ENCODE results near the gene NDUFB10. TPM values are rescaled to one million over a fixed set of nuclear protein-coding genes. Genes with fewer than 3 reads are reported as not detected.

Gene NDUFB10
- total and polyA plus RNA-seq, 7 experiments from 2014 or later = 40.0 to 180 (median 72.9) TPM

- Mint-ChIP-seq H3K27me3 (peaks cover 8 to 17% (median 12%) of the 10 kb centered on the region in 5 donors), H3K4me1 (peaks cover 5 to 33% (median 22%) of the 10 kb centered on the region in 7 donors), H3K27ac (peak overlapping the region in 4 of 9 donors; percentile 62 to 82 (median 68)), H3K9me3 (no peaks in the 10 kb centered on the region), H3K4me3 (peak overlapping the region; percentile 68 to 83 (median 77)), H3K36me3 (peaks cover 0 to 8% (median 4%) of the 10 kb centered on the region in 5 donors)
- ChIA-PET CTCF (no interaction called here), POLR2A (interaction anchor here (0.6 to 3.7 kb wide), 12 partner anchors 9 to 1242 kb away, joined by 3 to 39 read pairs (median 4); partner anchors contain the start of genes KCTD5, NDUFB10, NOXO1 and PGP)
- peaks cover 15 to 16% of the 10 kb centered on the region in 2 donors for H3K4me1 ChIP-seq (ENCODE audit: control insufficient read depth in 2 of 2, insufficient read depth in 2 of 2, low read length in 2 of 2)
- intact Hi-C loops (cut with micrococcal nuclease) = loop anchor here (2.0 to 10.0 kb wide), 2 partner anchors 26 to 234 kb away; partner anchors contain the start of genes E4F1 (in 1 of the 2) and RPS2 (in 1 of the 2)
- H3K27ac ChIP-seq (ENCODE audit: low read depth, low read length) = no peak overlapping the region
- H3K36me3 ChIP-seq (ENCODE audit: control insufficient read depth in 2 of 3, insufficient read depth in 3 of 3, low read length in 3 of 3) = peaks cover 0 to 14% (median 0%) of the 10 kb centered on the region in 3 experiments
- ATAC-seq (no peak), DNase-seq (peak in 1 of 9 donors; percentile 73)
- peaks cover 0 to 3% of the 10 kb centered on the region in 2 donors for H3K27me3 ChIP-seq (ENCODE audit: control insufficient read depth in 2 of 2, insufficient read depth in 2 of 2, low read length in 2 of 2)
- H3K9me3 ChIP-seq (ENCODE audit: control insufficient read depth in 2 of 3, low read length in 3 of 3) = no peaks in the 10 kb centered on the region
- peak overlapping the region; percentile 22 for H3K4me3 ChIP-seq (ENCODE audit: low read length)
Measured at GRCh38 chr16:1990351-1991134, 31.2 kb downstream of the NDUFB10 start.

- ATAC-seq = peak; percentile 16
- Mint-ChIP-seq H3K27me3 (peaks cover 8 to 17% (median 12%) of the 10 kb centered on the region in 5 donors), H3K27ac (peak overlapping the region in 6 of 9 donors; percentile 59 to 82 (median 68)), H3K4me3 (peak overlapping the region; percentile 68 to 83 (median 77)), H3K36me3 (peaks cover 0 to 8% (median 4%) of the 10 kb centered on the region in 5 donors), H3K9me3 (no peaks in the 10 kb centered on the region), H3K4me1 (peaks cover 5 to 33% (median 22%) of the 10 kb centered on the region in 7 donors)
- intact Hi-C loops (cut with micrococcal nuclease) = loop anchor here (2.0 to 10.0 kb wide), 2 partner anchors 26 to 234 kb away; partner anchors contain the start of genes E4F1 (in 1 of the 2) and RPS2 (in 1 of the 2)
- DNase-seq = peak in 4 of 9 donors; percentile 36 to 55 (median 42)
- peaks cover 0 to 3% of the 10 kb centered on the region in 2 donors for H3K27me3 ChIP-seq (ENCODE audit: control insufficient read depth in 2 of 2, insufficient read depth in 2 of 2, low read length in 2 of 2)
- POLR2A ChIA-PET = interaction anchor here (0.6 to 3.7 kb wide), 14 partner anchors 9 to 1242 kb away, joined by 3 to 39 read pairs (median 4); partner anchors contain the start of genes KCTD5, NDUFB10, NOXO1 and PGP
- H3K4me1 ChIP-seq (ENCODE audit: control insufficient read depth in 2 of 2, insufficient read depth in 2 of 2, low read length in 2 of 2) = peaks cover 15 to 16% of the 10 kb centered on the region in 2 donors
- no peak overlapping the region for H3K27ac ChIP-seq (ENCODE audit: low read depth, low read length)
- H3K36me3 ChIP-seq (ENCODE audit: control insufficient read depth in 2 of 3, insufficient read depth in 3 of 3, low read length in 3 of 3) = peaks cover 0 to 8% (median 0%) of the 10 kb centered on the region in 3 experiments
- H3K9me3 ChIP-seq (ENCODE audit: control insufficient read depth in 2 of 3, low read length in 3 of 3) = no peaks in the 10 kb centered on the region
- H3K4me3 ChIP-seq (ENCODE audit: low read length) = peak overlapping the region; percentile 39
- CTCF ChIA-PET = no interaction called here
Measured at GRCh38 chr16:1991135-1991551, 31.8 kb downstream of the NDUFB10 start.

- Histone ChIP-seq H3K36me3 (ENCODE audit: control insufficient read depth in 2 of 3, insufficient read depth in 3 of 3, low read length in 3 of 3) (peaks cover 0 to 4% (median 0%) of the 10 kb centered on the region in 3 experiments), H3K27ac (ENCODE audit: low read depth, low read length) (peak overlapping the region; percentile 54), H3K27me3 (ENCODE audit: control insufficient read depth in 2 of 2, insufficient read depth in 2 of 2, low read length in 2 of 2) (peaks cover 0 to 3% of the 10 kb centered on the region in 2 donors), H3K4me1 (ENCODE audit: control insufficient read depth in 2 of 2, insufficient read depth in 2 of 2, low read length in 2 of 2) (peaks cover 15 to 16% of the 10 kb centered on the region in 2 donors), H3K4me3 (ENCODE audit: low read length) (peak overlapping the region; percentile 39), H3K9me3 (ENCODE audit: control insufficient read depth in 2 of 3, low read length in 3 of 3) (no peaks in the 10 kb centered on the region)
- ATAC-seq (no peak), DNase-seq (no peak)
- Mint-ChIP-seq H3K36me3 (peaks cover 0 to 5% (median 2%) of the 10 kb centered on the region in 5 donors), H3K4me1 (peaks cover 5 to 33% (median 22%) of the 10 kb centered on the region in 7 donors), H3K27ac (peak overlapping the region in 6 of 9 donors; percentile 62 to 82 (median 72)), H3K4me3 (peak overlapping the region; percentile 68 to 83 (median 77)), H3K9me3 (no peaks in the 10 kb centered on the region), H3K27me3 (peaks cover 8 to 14% (median 12%) of the 10 kb centered on the region in 5 donors)
- POLR2A ChIA-PET = interaction anchor here (1.0 to 3.7 kb wide), 11 partner anchors 9 to 691 kb away, joined by 3 to 39 read pairs (median 4); partner anchors contain the start of genes KCTD5, NDUFB10, NOXO1 and RNF151
- intact Hi-C loops (cut with micrococcal nuclease) = loop anchor here (2.0 to 10.0 kb wide), 2 partner anchors 27 to 233 kb away; partner anchors contain the start of genes E4F1 (in 1 of the 2) and RPS2 (in 1 of the 2)
- CTCF ChIA-PET = no interaction called here
Measured at GRCh38 chr16:1991588-1991947, 32.2 kb downstream of the NDUFB10 start.

- H3K4me1 Mint-ChIP-seq = peaks cover 5 to 33% (median 22%) of the 10 kb centered on the region in 7 donors
- H3K4me3 ChIP-seq (ENCODE audit: low read length) = peak overlapping the region; percentile 39
Measured at GRCh38 chr16:1991948-1992703, 32.8 kb downstream of the NDUFB10 start.

GRCh38 chr16:1992704-1993317, 33.5 kb downstream of the NDUFB10 start:
- H3K27ac Mint-ChIP-seq = peak overlapping the region in 1 of 9 donors; percentile 58
- Histone ChIP-seq H3K27me3 (ENCODE audit: control insufficient read depth in 2 of 2, insufficient read depth in 2 of 2, low read length in 2 of 2) (peaks cover 0 to 3% of the 10 kb centered on the region in 2 donors), H3K36me3 (ENCODE audit: control insufficient read depth in 2 of 3, insufficient read depth in 3 of 3, low read length in 3 of 3) (peaks cover 0 to 11% (median 0%) of the 10 kb centered on the region in 3 experiments), H3K4me1 (ENCODE audit: control insufficient read depth in 2 of 2, insufficient read depth in 2 of 2, low read length in 2 of 2) (peaks cover 15 to 16% of the 10 kb centered on the region in 2 donors), H3K9me3 (ENCODE audit: control insufficient read depth in 2 of 3, low read length in 3 of 3) (no peaks in the 10 kb centered on the region), H3K27ac (ENCODE audit: low read depth, low read length) (peak overlapping the region; percentile 33), H3K4me3 (ENCODE audit: low read length) (no peak overlapping the region)
- H3K27me3 Mint-ChIP-seq = peaks cover 8 to 12% (median 10%) of the 10 kb centered on the region in 5 donors
- intact Hi-C loops (cut with micrococcal nuclease) = loop anchor here (1.0 to 10.0 kb wide), 7 partner anchors 9 to 232 kb away; partner anchors contain the start of genes GFER (in 2 of the 2), MSRB1 (in 2 of the 2), ZNF598 (in 2 of the 2) and E4F1 (in 1 of the 2)
- no peaks in the 10 kb centered on the region for H3K9me3 Mint-ChIP-seq
- H3K36me3 Mint-ChIP-seq = peaks cover 0 to 5% (median 4%) of the 10 kb centered on the region in 5 donors
- ChIA-PET POLR2A (interaction anchor here (0.7 to 3.7 kb wide), 10 partner anchors 9 to 163 kb away, joined by 3 to 39 read pairs (median 7); partner anchors contain the start of genes GFER, NDUFB10, NOXO1 and RNF151), CTCF (interaction anchor here (1.0 kb wide), 1 partner anchor 163 kb away, joined by 3 read pairs; the partner anchor contains the start of gene TRAF7)
- DNase-seq = no peak
- no peak for ATAC-seq
- peaks cover 5 to 33% (median 22%) of the 10 kb centered on the region in 7 donors for H3K4me1 Mint-ChIP-seq
- no peak overlapping the region for H3K4me3 Mint-ChIP-seq

More at GRCh38 chr16:1991948-1992703, 32.8 kb downstream of the NDUFB10 start:
- Histone ChIP-seq H3K36me3 (ENCODE audit: control insufficient read depth in 2 of 3, insufficient read depth in 3 of 3, low read length in 3 of 3) (peaks cover 0 to 6% (median 0%) of the 10 kb centered on the region in 3 experiments), H3K4me1 (ENCODE audit: control insufficient read depth in 2 of 2, insufficient read depth in 2 of 2, low read length in 2 of 2) (peaks cover 15 to 16% of the 10 kb centered on the region in 2 donors), H3K27ac (ENCODE audit: low read depth, low read length) (peak overlapping the region; percentile 54), H3K27me3 (ENCODE audit: control insufficient read depth in 2 of 2, insufficient read depth in 2 of 2, low read length in 2 of 2) (peaks cover 0 to 3% of the 10 kb centered on the region in 2 donors), H3K9me3 (ENCODE audit: control insufficient read depth in 2 of 3, low read length in 3 of 3) (no peaks in the 10 kb centered on the region)
- H3K36me3 Mint-ChIP-seq = peaks cover 0 to 5% (median under 1%) of the 10 kb centered on the region in 5 donors
- H3K9me3 Mint-ChIP-seq = no peaks in the 10 kb centered on the region
- peak overlapping the region in 7 of 9 donors; percentile 22 to 82 (median 62) for H3K27ac Mint-ChIP-seq
- DNase-seq (peak; percentile 85 to 98 (median 92)), ATAC-seq (peak; percentile 95)
- CTCF ChIA-PET = interaction anchor here (1.0 kb wide), 1 partner anchor 163 kb away, joined by 3 read pairs; the partner anchor contains the start of gene TRAF7
- intact Hi-C loops (cut with micrococcal nuclease) = loop anchor here (1.0 to 10.0 kb wide), 8 partner anchors 8 to 233 kb away; partner anchors contain the start of genes GFER (in 2 of the 2), MSRB1 (in 2 of the 2), ZNF598 (in 2 of the 2) and E4F1 (in 1 of the 2)
- H3K27me3 Mint-ChIP-seq = peaks cover 8 to 14% (median 10%) of the 10 kb centered on the region in 5 donors
- POLR2A ChIA-PET = interaction anchor here (0.7 to 3.7 kb wide), 10 partner anchors 8 to 164 kb away, joined by 3 to 39 read pairs (median 5); partner anchors contain the start of genes GFER, NDUFB10, NOXO1 and RNF151
- H3K4me3 Mint-ChIP-seq = peak overlapping the region in 9 of 10 donors; percentile 45 to 82 (median 75)

Measured in naive thymus-derived CD4-positive, alpha-beta T cell (primary cell).